Bronchial epithelial cell (primary cell): ENCODE data around the gene TAOK2. TPM values are rescaled to one million over a fixed set of nuclear protein-coding genes. Genes with fewer than 3 reads are reported as not detected.
"Not testable (repeated sequence)": the region's sequence is repeated elsewhere in the genome, so short reads cannot be mapped to it uniquely, and the experiment has no call there.

ENCODE experiments used
- DNase-seq: peaks from one replicate; pipeline ENCODE4 v3.0.0-alpha.2; 2010; ENCODE audit warnings: low read depth
- FAIRE-seq: peaks from 2 replicates; lab custom pipeline; 2011; peaks lifted over from hg19 to GRCh38; lab: Jason Lieb, UNC
- H3K27me3 ChIP-seq: 2 replicates; pipeline ENCODE4 v1.5.1; 2011; ENCODE audit warnings: low read length; ENCODE audit not compliant: control insufficient read depth, insufficient read depth
- H3K36me3 ChIP-seq: 2 replicates; pipeline ENCODE4 v1.5.1; 2011; ENCODE audit warnings: low read length; ENCODE audit not compliant: control insufficient read depth, insufficient read depth
- H3K4me3 ChIP-seq: 2 replicates; pipeline ENCODE4 v1.5.1; 2011; ENCODE audit warnings: mild to moderate bottlenecking, low read depth, low read length, control low read depth
- CTCF ChIP-seq: IDR thresholded peaks from 2 replicates; pipeline ENCODE4 v1.5.1; 2011; ENCODE audit warnings: mild to moderate bottlenecking, moderate library complexity, low read length, control low read depth, inconsistent platforms; ENCODE audit not compliant: insufficient read depth, severe bottlenecking
- total RNA-seq: library from RNA; depleted of rRNA; stranded (reverse); fragments of >200 nt; gene quantifications from 2 replicates; pipeline ENCODE4 v1.2.1, GENCODE V29; 2014

TAOK2 gene
- total RNA-seq, 1 donor from 2014 or later = 24.7 TPM

GRCh38 chr16:30032083-30032819 is 58.6 kb downstream of the TAOK2 start:
- peaks cover 35% of the 10 kb centered on the region for H3K27me3 ChIP-seq
- TF ChIP-seq CTCF = peak; percentile 77
- FAIRE-seq = no peak
- H3K36me3 ChIP-seq = no peaks in the 10 kb centered on the region
- peak; percentile 48 for DNase-seq
- H3K4me3 ChIP-seq = no peak overlapping the region

- TF ChIP-seq CTCF = no peak
- Histone ChIP-seq H3K4me3 (no peak overlapping the region), H3K27me3 (peaks cover 33% of the 10 kb centered on the region), H3K36me3 (no peaks in the 10 kb centered on the region)
- DNase-seq = no peak
- no peak for FAIRE-seq
These were observed 59.6 kb downstream of the TAOK2 start for GRCh38 chr16:30033270-30033669.

DNA sequence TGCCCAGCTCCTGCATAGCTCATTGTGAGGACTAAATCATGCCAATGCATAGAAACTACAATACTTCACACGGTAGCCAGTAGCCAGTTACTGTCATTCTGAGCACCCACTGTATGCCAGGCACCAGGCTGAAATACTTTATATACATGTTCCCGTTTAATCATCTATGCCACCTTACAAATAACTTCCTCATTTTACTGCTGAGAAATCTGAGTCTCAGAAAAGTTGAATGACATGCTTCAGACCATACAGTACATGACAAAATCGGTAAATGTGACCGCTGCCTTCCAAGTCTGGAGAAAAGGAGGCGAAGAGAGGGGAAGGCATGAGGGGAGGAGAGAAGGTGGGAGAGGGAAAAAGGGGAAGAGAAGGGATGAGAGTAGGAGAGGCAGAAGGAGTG is 66.6 kb downstream of the TAOK2 start:
- FAIRE-seq (no peak), DNase-seq (no peak)
- Histone ChIP-seq H3K36me3 (no peaks in the 10 kb centered on the region), H3K27me3 (peaks cover 2% of the 10 kb centered on the region), H3K4me3 (no peak overlapping the region)
- TF ChIP-seq CTCF = no peak

GRCh38 chr16:30040690-30041089 is 67.0 kb downstream of the TAOK2 start:
- not testable (repeated sequence) for H3K36me3 ChIP-seq, H3K27me3 ChIP-seq, DNase-seq, H3K4me3 ChIP-seq, FAIRE-seq

- FAIRE-seq (no peak), DNase-seq (peak; percentile 39)
- Histone ChIP-seq H3K36me3 (no peaks in the 10 kb centered on the region), H3K27me3 (no peaks in the 10 kb centered on the region), H3K4me3 (no peak overlapping the region)
- TF ChIP-seq CTCF = peak; percentile 31
These were observed 68.2 kb downstream of the TAOK2 start for GRCh38 chr16:30041841-30042240.

Other genes with a start within 250 kb of the TAOK2 start
- gene C16orf54, start 227.9 kb upstream of the TAOK2 start, total RNA-seq = not detected in 2 replicates
- gene ZG16, start 195.6 kb upstream of the TAOK2 start, total RNA-seq = not detected in 2 replicates
- 11.3 and 12.0 TPM in 2 replicates for gene KIF22, start 183.1 kb upstream of the TAOK2 start, total RNA-seq
- 125 and 168 TPM in 2 replicates for gene MAZ, start 167.3 kb upstream of the TAOK2 start, total RNA-seq
- gene PRRT2, start 161.7 kb upstream of the TAOK2 start, total RNA-seq = not detected in 2 replicates
- 15.2 and 24.7 TPM in 2 replicates for gene PAGR1, start 157.7 kb upstream of the TAOK2 start, total RNA-seq
- 87.1 and 118 TPM in 2 replicates for gene MVP, start 153.4 kb upstream of the TAOK2 start, total RNA-seq
- gene CDIPT, start 110.6 kb upstream of the TAOK2 start, total RNA-seq = 46.1 and 53.2 TPM in 2 replicates
- 1.8 and 2.9 TPM in 2 replicates for gene SEZ6L2, start 74.3 kb upstream of the TAOK2 start, total RNA-seq
- gene ASPHD1, start 73.4 kb upstream of the TAOK2 start, total RNA-seq = 1.2 and 2.4 TPM in 2 replicates
- 8.2 and 12.2 TPM in 2 replicates for gene KCTD13, start 47.6 kb upstream of the TAOK2 start, total RNA-seq
- 49.8 and 66.1 TPM in 2 replicates for gene TMEM219, start 11.8 kb upstream of the TAOK2 start, total RNA-seq
- gene HIRIP3, start 21.7 kb downstream of the TAOK2 start, total RNA-seq = 6.0 and 6.8 TPM in 2 replicates
- gene INO80E, start 22.4 kb downstream of the TAOK2 start, total RNA-seq = 15.1 and 22.6 TPM in 2 replicates
- not detected in 2 replicates for gene DOC2A, start 37.2 kb downstream of the TAOK2 start, total RNA-seq
- gene C16orf92, start 49.3 kb downstream of the TAOK2 start, total RNA-seq = not detected in 2 replicates
- gene TLCD3B, start 57.4 kb downstream of the TAOK2 start, total RNA-seq = not detected in 2 replicates
- gene ALDOA, start 91.9 kb downstream of the TAOK2 start, total RNA-seq = 496 and 527 TPM in 2 replicates
- 249 and 310 TPM in 2 replicates for gene PPP4C, start 102.1 kb downstream of the TAOK2 start, total RNA-seq
- 0.26 and 0.90 TPM in 2 replicates for gene TBX6, start 118.1 kb downstream of the TAOK2 start, total RNA-seq
- 3.7 and 7.4 TPM in 2 replicates for gene YPEL3, start 122.3 kb downstream of the TAOK2 start, total RNA-seq
- gene GDPD3, start 139.7 kb downstream of the TAOK2 start, total RNA-seq = 7.1 and 20.7 TPM in 2 replicates
- gene MAPK3, start 149.4 kb downstream of the TAOK2 start, total RNA-seq = 7.4 and 13.4 TPM in 2 replicates
- 0.79 and 1.5 TPM in 2 replicates for gene CORO1A, start 209.7 kb downstream of the TAOK2 start, total RNA-seq
- 45.7 and 235 TPM in 2 replicates for gene BOLA2B, start 219.8 kb downstream of the TAOK2 start, total RNA-seq
- gene SLX1A, start 220.0 kb downstream of the TAOK2 start, total RNA-seq = 24.5 and 24.6 TPM in 2 replicates
- gene SULT1A3, start 225.4 kb downstream of the TAOK2 start, total RNA-seq = 0.26 and 3.3 TPM in 2 replicates